ENCODE data around the gene FAM53A.

FAM53A gene

GRCh38 chr4:1727117-1728031 lies 43.3 kb upstream of the FAM53A start:
- peak; percentile 81 for DNase-seq (ENCODE audit: low read depth)
- TF ChIP-seq CTCF (conservative IDR thresholded peaks at IDR 0.05; ENCODE audit: low read depth, low read length): no peak
- H3K4me3 ChIP-seq (ENCODE audit: low read depth, low read length): no peak overlapping the region

- peak; percentile 84 for DNase-seq (ENCODE audit: low read depth)
- peak; percentile 98 for TF ChIP-seq CTCF (conservative IDR thresholded peaks at IDR 0.05; ENCODE audit: low read depth, low read length)
- H3K4me3 ChIP-seq (ENCODE audit: low read depth, low read length): no peak overlapping the region
Measured at GRCh38 chr4:1726146-1726934, 42.2 kb upstream of the FAM53A start.

- no peak for DNase-seq (ENCODE audit: low read depth)
- H3K4me3 ChIP-seq (ENCODE audit: low read depth, low read length): no peak overlapping the region
- no peak for TF ChIP-seq CTCF (conservative IDR thresholded peaks at IDR 0.05; ENCODE audit: low read depth, low read length)
Measured at GRCh38 chr4:1725521-1725920, 41.4 kb upstream of the FAM53A start.

GRCh38 chr4:1723131-1723801 lies 39.2 kb upstream of the FAM53A start:
- DNase-seq (ENCODE audit: low read depth): no peak
- TF ChIP-seq CTCF (conservative IDR thresholded peaks at IDR 0.05; ENCODE audit: low read depth, low read length): no peak
- H3K4me3 ChIP-seq (ENCODE audit: low read depth, low read length): no peak overlapping the region

GRCh38 chr4:1722551-1723118 lies 38.5 kb upstream of the FAM53A start:
- no peak for TF ChIP-seq CTCF (conservative IDR thresholded peaks at IDR 0.05; ENCODE audit: low read depth, low read length)
- no peak overlapping the region for H3K4me3 ChIP-seq (ENCODE audit: low read depth, low read length)
- no peak for DNase-seq (ENCODE audit: low read depth)

- DNase-seq (ENCODE audit: low read depth): no peak
- TF ChIP-seq CTCF (conservative IDR thresholded peaks at IDR 0.05; ENCODE audit: low read depth, low read length): no peak
Measured at GRCh38 chr4:1721666-1722550, 37.8 kb upstream of the FAM53A start.

More at GRCh38 chr4:1721666-1722550, 37.8 kb upstream of the FAM53A start:
- H3K4me3 ChIP-seq (ENCODE audit: low read depth, low read length): peak overlapping the region; percentile 60
